HL-60 (cell line): Measurements from ENCODE around the gene SNTB2.

Source experiments
- CTCF ChIP-seq: IDR thresholded peaks from one replicate; pipeline ENCODE4 v1.5.1; 2011; ENCODE audit warnings: low read length, control low read depth, inconsistent platforms; ENCODE audit not compliant: insufficient read depth
- GABPA ChIP-seq: IDR thresholded peaks from 2 replicates; pipeline ENCODE4 v1.6.1; 2012; ENCODE audit warnings: low read depth
- POLR2AphosphoS5 ChIP-seq: IDR thresholded peaks from 2 replicates; pipeline ENCODE4 v1.6.1; 2012; ENCODE audit warnings: low read depth
- REST ChIP-seq: IDR thresholded peaks from 2 replicates; pipeline ENCODE4 v1.6.1; 2012; ENCODE audit warnings: low read depth; ENCODE audit not compliant: insufficient replicate concordance
- SPI1 ChIP-seq: IDR thresholded peaks from 2 replicates; pipeline ENCODE4 v1.6.1; 2012; ENCODE audit warnings: low read depth, mild to moderate bottlenecking, borderline replicate concordance

GRCh38 chr16:69339289-69340094 is 152.5 kb downstream of the SNTB2 start, which contains the start of the genes COG8 and NIP7:
- TF ChIP-seq CTCF (peak; percentile 81), GABPA (peak; percentile 95), REST (peak; percentile 67), SPI1 (peak; percentile 71), POLR2AphosphoS5 (peak; percentile 89)
